DND-41 (cell line): ENCODE measurements around the gene RAB30.
"Not testable (repeated sequence)": the region's sequence is repeated elsewhere in the genome, so short reads cannot be mapped to it uniquely, and the experiment has no call there.

ENCODE experiments used
- CTCF ChIP-seq: IDR thresholded peaks from 2 replicates; pipeline ENCODE4 v1.5.1; 2012; ENCODE audit warnings: borderline replicate concordance, low read length, moderate library complexity, mild to moderate bottlenecking; ENCODE audit not compliant: poor library complexity, severe bottlenecking; ENCODE audit errors: extremely low read depth
- EZH2 ChIP-seq: IDR thresholded peaks from 3 replicates; pipeline ENCODE4 v1.6.1; 2012; ENCODE audit warnings: borderline replicate concordance, low read depth, mild to moderate bottlenecking, moderate library complexity, low read length, inconsistent platforms; ENCODE audit not compliant: severe bottlenecking

- not testable (repeated sequence) for TF ChIP-seq CTCF, EZH2
These were observed 101.1 kb downstream of the RAB30 start for GRCh38 chr11:82970507-82971083.
